NCI-H1048 (cell line): Measurements from ENCODE around the gene IL36RN.

Source experiments
- DNase-seq: peaks from one replicate; lab custom pipeline; 2025; lab: John Stamatoyannopoulos, UW

Gene IL36RN

GRCh38 chr2:113058998-113059960 lies at the start of gene IL36RN:
TSS of gene IL36RN (plus strand) at chr2:113059198. CDS start at chr2:113059439, 241 bp downstream.
- DNase-seq, result no peak

GRCh38 chr2:113009622-113010021 lies 49.4 kb upstream of the IL36RN start:
- no peak for DNase-seq

GRCh38 chr2:113010088-113010487 lies 48.9 kb upstream of the IL36RN start:
- DNase-seq, result no peak

- no peak for DNase-seq
Measured at GRCh38 chr2:113011108-113011507, 47.9 kb upstream of the IL36RN start.

- DNase-seq, result no peak
Measured at GRCh38 chr2:113012436-113013335, 46.3 kb upstream of the IL36RN start.

- no peak for DNase-seq
Measured at GRCh38 chr2:113013336-113013661, 45.7 kb upstream of the IL36RN start.

GRCh38 chr2:113014067-113014466 lies 44.9 kb upstream of the IL36RN start:
- no peak for DNase-seq

- DNase-seq, result no peak
Measured at GRCh38 chr2:113015042-113015441, 44.0 kb upstream of the IL36RN start.

- DNase-seq, result no peak
Measured at GRCh38 chr2:113015655-113016054, 43.3 kb upstream of the IL36RN start.

GRCh38 chr2:113018509-113018908 lies 40.5 kb upstream of the IL36RN start:
- DNase-seq, result no peak

GRCh38 chr2:113021312-113021711 lies 37.7 kb upstream of the IL36RN start:
- DNase-seq, result no peak

GRCh38 chr2:113024764-113025163 lies 34.2 kb upstream of the IL36RN start:
- no peak for DNase-seq

GRCh38 chr2:113025737-113026136 lies 33.3 kb upstream of the IL36RN start:
- no peak for DNase-seq

- DNase-seq, result no peak
Measured at GRCh38 chr2:113027691-113028090, 31.3 kb upstream of the IL36RN start.

GRCh38 chr2:113028112-113028511 lies 30.9 kb upstream of the IL36RN start:
- no peak for DNase-seq

GRCh38 chr2:113032737-113033136 lies 26.3 kb upstream of the IL36RN start:
- DNase-seq, result no peak

- DNase-seq, result no peak
Measured at GRCh38 chr2:113034016-113034415, 25.0 kb upstream of the IL36RN start.

- no peak for DNase-seq
Measured at GRCh38 chr2:113036763-113037162, 22.2 kb upstream of the IL36RN start.

GRCh38 chr2:113038291-113038690 lies 20.7 kb upstream of the IL36RN start:
- no peak for DNase-seq

GRCh38 chr2:113039158-113039557 lies 19.8 kb upstream of the IL36RN start:
- no peak for DNase-seq

GRCh38 chr2:113039719-113040118 lies 19.3 kb upstream of the IL36RN start:
- DNase-seq, result no peak

- DNase-seq, result no peak
Measured at GRCh38 chr2:113041871-113042270, 17.1 kb upstream of the IL36RN start.

- DNase-seq, result no peak
Measured at GRCh38 chr2:113046465-113046864, 12.5 kb upstream of the IL36RN start.
